Hippocampal formation (tissue), 2 donors: ENCODE data around the gene BRF1.
"Not testable (repeated sequence)": the region's sequence is repeated elsewhere in the genome, so short reads cannot be mapped to it uniquely, and the experiment has no call there.

Experiments
- DNase-seq, 2 donors: peaks; one replicate each; lab custom pipeline; 2025; lab: John Stamatoyannopoulos, UW

The BRF1 gene

DNA sequence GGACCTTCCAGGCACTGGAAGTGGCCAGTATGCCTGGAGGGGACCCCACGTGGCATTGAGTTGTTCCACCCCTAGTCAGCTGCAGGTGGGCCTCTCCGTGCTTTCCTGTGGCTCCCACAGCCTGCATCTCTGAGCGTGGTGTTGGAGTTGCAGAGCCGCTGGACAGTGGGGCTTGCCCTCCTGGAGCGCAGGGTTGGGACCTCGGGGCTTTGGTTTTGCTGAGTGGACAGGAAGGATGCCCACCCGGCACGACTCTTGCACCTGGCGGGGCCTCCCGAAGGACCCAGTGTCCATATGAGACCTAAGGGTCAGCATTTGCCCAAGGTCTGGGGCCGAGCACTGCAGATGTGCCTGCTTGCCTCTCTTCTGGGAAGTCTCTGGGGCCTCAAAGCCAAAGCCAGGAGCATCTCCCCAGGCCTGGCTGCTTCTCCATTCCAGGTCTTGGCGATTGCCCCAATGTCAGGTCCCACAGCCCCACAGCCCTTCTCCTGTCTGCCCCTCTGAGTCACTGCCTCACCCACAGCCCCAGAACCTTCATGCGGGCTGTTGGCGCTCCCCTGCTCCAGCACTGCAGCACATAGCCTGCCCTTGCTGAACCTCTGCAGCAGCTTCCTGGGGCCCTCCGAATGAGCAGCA lies 15.3 kb upstream of the BRF1 start:
- DNase-seq, result no peak

DNA sequence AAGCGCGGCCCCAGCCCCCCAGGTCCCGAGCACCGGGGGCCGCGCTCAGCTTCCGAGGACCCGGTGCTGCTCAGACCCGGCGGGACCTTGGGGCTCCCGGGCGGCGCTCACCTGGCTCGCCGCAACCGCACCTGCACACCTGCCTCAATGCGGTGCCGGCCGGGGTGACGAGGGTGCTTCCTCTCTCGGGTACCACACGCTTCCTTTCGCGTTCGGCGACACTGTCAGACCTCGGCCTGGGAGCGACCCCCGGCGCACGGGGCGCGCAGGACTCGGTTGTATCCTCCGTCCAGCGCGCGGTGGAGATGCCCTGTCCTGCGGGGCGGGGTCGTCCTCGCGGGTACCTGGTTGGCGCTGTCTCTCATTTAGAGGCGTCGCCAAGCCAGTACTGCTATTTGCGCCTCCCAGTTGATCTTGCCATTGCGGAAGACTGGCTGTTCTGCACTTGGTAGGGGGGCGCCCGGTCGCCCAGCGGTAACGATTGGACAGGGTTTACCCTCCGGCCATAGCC lies 14.5 kb upstream of the BRF1 start:
- DNase-seq, result no peak

DNA sequence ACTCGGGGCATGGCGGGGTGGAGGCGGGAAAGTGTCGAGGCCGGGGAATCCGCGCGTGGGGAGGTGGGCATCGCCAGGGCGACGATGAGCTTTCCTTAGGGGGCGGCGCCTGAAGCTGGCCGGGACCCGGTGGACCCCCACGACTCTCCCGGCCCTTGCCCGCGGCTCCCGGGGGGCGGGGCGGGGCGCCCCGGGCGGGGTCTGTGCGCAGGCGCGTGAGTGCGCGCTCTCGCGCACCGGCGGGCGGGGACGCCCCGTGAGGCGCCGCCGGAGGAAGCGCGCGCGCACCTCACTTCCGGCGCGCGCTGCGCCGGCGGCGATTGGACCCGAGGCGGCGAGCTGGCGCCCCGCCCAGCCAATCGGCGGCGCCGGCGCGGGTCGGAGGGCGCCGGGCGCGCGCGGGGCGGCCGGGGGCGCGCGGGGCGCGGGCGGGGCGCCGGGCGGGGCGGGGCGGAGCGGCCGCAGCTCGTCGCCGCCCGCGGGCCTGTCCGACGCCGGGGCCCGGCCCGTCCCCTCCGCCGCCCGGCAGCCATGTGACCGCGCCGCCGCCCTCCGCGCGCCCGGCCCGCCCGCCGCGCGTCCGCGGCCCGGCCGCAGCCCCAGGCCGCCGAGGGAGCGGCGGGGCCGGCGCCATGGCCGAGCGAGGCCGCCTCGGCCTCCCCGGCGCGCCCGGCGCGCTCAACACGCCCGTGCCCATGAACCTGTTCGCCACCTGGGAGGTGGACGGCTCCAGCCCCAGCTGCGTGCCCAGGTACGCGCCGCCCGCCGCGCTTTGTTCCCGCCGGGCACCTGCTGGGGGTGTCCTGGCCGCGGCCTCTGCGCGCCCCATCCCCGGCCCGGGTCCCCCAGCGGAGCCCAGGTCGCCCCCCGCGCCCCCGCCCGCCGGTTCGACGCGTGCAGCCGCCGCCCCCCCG lies 13.7 kb upstream of the BRF1 start, which contains the start of gene PACS2:
Gene PACS2, plus strand, starts transcription at position 462 of the 914 bp plus-strand sequence. Its CDS starts 171 bp downstream, at position 633.
- peak; percentile 50 to 65 for DNase-seq

DNA sequence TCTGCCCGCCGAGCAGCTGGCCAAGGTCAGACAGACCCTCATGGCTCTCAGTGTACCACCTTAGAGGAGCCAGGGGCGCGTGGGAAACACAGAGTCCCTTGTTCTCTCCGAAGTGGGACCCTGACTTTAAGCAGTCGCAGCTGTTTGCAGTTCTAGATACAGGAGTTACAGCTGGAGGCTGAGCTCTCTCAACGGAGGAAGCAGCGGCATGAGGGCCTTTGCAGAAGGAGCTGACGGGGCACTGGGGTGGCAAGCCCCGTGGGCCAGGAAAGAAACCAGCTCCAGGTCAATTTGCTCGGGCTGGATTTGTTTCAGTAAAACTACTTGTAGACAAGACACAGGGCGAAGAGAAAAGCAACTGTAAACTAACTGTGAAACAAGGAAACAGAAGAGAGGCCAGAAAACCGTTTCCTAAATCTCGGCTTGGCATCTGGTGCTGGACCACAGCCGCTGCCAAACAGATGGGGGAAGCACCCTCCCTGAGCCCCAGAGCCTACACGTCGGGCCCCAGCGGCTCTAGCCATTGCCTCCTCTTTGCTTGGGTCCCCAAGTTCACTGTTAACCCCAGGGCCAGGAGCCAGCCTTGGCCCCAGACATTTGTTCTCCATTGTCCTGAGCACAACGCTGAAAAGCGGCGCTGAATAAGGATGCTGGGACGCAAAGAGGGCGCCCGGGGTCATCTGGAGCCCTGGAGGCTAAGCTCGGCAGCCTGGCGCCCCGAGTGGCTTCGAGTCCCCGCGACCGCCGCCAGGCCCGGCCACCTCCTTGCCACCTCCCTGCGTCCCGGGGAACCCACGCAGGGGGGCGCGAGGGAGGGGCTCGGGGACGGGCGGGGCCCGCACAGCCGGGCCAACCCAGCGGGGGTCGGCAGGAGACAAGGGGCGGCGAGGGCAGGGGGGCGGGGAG lies 12.8 kb upstream of the BRF1 start:
- DNase-seq, result peak in 1 of 2 donors; percentile 31

DNA sequence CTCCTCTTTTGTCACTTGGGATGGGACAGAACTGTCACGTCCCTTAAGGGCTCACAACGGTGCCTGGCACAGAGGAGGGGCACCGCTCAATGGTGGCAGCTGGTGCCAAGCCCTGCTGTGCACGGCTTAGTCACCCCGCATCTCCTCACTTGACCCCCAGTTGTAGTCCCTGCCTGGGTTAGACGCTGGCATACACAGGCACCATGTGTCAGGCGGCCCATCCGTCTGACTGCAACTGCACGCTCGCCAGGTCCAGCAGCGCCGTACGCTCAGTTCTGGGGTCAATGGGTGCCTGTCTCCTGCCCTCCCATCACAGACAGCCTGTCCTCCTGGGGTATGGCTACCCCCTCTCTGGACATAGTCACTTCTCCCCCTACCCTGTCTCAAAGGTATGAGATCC lies 12.2 kb upstream of the BRF1 start:
- peak; percentile 54 to 63 for DNase-seq

DNA sequence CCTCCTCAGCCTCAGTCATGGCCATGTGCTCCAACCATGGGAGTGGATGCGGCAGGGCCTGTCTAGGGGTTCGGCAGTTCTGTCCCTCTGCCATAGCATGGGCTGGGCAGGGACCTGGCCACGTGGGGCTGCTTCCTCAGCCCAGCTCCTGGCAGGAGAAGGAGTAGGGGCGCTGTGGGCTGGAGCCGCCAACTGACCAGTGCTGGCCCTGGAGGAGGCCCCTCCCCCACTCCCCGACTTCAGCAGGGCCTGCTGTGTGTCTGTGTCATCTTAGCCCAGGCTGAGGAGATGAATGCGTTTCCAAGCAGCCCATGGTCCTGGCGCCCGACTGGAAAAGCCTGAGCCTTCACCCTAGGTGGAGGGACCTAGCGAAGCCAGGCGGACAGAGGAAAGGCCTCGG lies 11.0 kb upstream of the BRF1 start:
- peak in 1 of 2 donors; percentile 28 for DNase-seq

DNA sequence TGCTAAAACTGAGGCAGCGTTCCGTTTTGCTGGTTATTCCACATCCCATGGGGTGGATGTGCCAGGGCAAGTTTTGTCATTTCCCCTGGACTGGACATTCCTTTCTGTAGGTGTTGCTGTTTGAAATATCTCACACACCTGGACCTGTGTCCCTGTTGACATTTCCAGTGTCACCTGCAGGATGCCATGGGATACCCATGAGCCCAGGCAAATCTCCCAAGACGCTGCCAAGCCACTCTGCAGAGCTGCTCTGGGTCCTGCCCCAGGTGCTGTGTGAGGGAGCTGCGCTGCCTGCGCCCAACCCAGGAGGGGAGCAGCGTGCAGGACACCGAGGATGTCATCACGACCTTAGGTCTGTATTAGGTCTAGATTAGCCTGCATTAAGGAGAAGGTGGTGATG lies 8.6 kb upstream of the BRF1 start:
- DNase-seq, result no peak

DNA sequence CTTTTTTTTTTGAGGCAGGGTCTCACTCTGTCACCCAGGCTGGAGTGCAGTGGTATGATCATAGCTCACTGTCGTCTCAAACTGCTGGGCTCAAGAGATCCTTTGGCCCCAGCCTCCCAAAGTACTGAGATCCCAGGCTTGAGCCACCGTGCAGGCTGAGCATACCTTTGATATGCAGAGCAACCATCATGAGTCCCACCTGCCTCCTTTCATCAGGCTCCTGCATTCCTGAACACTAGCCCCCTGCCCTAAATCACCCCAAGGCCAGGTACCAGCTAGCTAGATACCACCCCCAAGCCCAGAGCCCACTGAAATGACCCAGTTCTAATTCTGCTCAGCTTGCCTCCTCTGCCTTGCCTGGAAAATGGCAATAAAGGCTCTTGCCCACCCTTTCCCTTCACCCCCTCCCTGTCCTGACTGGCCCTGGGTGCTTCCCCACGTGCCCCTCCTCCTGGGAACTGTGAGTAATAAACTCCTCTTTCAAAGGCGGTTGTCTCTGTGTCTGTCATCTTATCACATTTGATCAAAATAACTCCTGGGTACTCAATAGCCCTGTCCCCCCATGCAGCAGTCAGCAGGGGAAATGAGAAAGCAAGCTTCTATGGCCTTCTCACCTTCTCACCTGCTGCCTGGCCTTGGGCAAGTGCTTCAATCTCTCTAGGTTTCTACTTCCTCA lies 6.4 kb upstream of the BRF1 start:
- DNase-seq, result no peak

DNA sequence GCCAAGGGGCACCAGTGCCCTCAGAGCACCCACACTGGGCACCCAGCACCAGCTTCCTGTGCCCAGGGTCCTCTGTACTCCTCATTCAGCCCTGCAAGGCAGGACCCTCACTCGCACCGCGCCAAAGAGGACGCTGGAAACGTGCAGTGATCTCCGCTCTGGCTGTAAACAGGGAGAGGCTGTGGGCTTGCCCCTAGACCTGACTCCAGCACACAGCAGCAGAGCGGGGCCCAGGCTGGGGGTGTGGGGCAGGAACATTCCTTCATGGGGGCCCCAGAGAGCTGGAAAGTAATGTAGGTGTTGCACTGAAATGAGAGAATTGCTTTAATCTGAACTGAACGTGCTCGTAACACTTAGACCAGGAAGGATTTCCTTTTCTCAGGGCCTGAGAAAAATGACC lies 5.0 kb upstream of the BRF1 start:
- DNase-seq, result no peak

DNA sequence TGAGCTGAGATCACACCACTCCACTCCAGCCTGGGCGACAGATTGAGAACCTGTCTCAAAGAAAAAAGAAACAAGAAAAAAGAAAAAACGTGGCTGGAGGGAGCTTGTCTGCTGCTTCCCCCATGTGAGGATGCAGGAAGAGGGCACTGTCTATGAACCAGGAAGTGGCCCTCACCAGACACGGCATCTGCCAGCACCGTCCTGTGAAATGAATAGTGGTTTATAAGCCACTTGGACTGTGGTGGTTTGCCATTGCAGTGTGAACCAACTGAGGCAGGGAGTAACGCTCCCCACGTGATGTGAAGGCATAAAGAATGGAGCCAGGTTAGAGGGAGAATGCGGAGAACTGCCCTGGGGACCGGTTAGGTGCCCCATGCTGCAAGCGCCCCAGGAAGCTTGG lies 4.5 kb upstream of the BRF1 start:
- no peak for DNase-seq

DNA sequence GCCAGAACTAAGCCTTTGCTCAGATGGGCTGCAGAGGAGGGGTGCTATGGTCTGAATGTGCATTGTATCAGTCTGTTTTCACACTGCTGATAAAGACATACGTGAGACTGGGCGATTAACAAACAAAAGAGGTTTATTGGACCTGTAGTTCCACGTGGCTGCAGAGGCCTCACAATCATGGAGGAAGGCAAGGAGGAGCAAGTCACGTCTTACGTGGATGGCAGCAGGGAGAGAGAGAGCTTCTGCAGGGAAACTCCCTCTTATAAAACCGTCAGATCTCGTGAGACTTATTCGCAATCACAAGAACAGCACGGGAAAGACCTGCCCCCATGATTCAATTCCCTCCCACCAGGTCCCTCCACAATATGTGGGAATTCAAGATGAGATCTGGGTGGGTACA lies 3.8 kb upstream of the BRF1 start:
- DNase-seq, result no peak

DNA sequence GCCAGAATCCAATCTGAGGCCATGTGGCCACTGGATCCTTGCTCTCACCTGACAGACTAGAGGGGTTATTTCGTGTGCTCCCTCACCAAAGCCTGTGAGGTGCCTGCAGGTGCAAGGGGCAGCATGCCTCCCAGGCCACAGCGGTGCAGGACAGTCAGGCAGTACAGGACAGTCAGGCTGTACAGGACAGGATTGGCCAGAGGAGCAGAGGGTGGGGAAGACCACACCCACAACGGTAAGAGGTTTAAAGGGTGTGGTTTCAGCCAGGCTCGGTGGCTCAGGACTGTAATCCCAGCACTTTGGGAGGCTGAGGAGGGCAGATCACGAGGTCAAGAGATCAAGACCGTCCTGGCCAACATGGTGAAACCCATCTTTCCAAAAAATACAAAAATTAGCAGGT lies 3.1 kb upstream of the BRF1 start:
- no peak for DNase-seq

DNA sequence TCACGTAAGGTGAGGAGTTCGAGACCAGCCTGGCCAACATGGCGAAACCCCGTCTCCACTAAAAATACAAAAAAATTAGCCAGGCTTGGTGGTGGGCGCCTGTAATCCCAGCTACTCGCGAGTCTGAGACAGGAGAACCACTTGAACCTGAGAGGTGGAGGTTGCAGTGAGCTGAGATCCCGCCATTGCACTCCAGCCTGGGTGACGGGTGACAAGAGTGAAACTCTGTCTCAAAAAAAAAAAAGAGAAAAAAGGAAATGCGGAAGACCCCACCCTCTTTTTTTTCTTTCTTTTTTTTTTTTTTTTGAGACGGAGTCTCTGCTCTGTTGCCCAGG lies 1.1 kb upstream of the BRF1 start:
- not testable (repeated sequence) for DNase-seq

DNA sequence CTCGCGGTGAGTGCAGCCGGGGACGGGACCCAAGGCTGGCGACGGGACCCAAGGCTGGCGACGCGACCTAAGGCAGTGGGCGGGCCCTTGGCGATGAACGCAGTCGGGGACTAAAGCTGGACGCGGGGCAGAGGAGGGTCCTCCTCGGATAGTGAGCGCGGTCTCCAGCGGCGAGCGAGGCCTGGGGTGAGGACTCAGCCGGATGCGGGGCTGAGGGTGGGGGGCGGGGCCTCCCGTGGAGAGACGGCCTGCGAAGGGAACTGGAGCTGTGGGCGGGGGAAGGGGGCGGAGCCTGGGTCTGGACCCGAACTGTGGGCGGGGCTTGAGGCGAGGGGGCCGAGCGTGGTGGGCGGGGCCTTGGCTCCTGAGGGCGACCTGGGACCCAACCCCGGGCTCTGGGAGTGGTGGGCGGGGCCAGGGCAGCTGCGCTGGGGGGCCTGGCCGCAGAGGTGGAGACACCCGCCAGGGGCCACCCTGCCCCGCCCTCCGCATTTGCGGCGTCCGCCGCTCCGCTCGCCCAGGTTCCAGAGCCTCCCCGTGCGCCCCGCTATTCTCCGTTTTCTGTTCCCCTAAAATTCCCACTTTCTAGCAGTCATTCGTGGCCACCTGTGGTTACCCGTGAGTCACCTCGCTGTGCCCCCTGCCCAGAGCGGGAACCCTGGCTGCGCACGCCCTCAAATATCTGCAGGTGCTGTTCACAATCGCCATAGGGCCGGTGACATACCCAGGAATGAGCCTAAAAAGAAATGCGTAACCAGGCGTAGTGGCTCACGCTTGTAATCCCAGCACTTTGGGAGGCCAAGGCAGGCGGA lies 508 bp upstream of the BRF1 start:
- peak; percentile 87 to 98 for DNase-seq

DNA sequence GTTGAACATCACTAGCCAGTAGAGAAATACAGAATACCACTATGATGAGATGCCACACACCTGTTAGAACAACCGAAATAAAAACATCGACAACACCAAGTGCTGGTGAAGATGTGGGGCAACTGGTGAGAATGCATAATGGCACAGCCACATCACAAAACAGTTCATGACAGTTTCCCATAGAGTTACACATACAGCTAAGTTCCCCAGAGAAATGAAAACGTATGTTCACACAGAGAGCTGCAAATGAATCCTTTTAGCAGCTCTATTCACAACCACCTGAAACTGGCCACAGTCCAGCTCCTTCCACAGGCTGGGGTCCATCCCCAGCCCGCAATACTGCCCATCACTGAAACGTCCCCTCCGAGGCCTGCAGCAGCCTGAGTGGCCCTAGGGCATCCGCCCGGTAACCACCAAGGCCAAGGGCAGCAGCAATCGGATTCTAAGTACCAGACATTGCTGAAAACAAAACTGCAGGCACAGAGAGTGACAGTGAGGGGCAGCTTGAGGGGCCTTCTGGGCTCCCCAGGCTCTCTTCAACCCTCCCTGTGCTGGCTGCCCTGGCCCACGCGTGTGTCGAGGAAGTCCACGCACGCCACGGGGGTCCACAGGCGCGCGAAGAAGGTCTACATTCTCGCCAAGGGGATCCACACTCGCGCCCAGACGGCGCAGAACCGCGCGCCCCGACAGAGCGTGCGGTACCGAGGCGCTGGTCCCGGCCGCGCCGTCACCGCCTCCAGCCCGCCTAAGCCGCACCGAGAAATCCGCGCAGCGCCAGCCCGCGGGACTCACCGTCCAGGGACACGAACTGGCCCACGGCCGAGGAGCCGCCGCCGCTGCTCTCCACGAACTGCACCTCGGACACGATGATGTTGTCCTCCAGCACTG lies 903 bp downstream of the BRF1 start:
- DNase-seq, result no peak

DNA sequence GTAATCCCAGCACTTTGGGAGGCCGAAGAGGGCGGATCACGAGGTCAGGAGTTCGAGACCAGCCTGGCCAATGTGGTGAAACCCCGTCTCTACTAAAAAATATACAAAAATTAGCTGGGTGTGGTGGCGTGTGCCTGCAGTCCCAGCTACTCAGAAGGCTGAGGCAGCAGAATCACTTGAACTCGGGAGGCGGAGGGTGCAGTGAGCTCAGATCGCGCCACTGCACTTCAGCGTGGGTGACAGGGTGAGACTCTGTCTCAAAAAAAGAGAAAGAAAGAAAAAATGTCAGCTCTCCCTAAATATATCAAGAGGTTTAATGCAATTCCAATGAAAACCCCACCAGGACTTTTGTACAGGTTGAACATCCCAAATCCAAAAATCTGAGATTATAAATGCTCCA lies 3.5 kb downstream of the BRF1 start:
- DNase-seq, result not testable (repeated sequence)

DNA sequence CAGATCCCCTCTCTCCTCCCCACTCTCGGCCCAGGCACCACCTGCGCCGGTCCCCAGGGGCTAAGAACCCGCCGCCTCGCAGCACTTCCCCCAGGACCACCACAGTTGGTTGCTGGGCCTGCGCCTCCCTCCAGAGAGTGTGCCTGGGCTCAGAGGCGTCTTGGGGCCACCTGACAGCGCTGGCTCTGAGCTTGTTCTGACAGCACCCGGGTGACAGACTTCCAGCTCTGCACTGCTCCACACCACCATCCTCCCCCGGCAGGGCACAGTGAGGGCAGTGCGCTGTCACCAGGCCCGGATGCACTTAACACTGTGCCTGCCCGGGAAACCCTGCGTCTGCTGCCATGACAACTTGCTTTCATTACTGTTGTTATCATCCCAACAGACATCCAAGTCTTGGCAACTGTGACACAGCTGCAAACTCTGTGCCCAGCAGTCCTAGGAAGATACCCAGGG lies 6.6 kb downstream of the BRF1 start:
- peak; percentile 26 to 45 for DNase-seq

DNA sequence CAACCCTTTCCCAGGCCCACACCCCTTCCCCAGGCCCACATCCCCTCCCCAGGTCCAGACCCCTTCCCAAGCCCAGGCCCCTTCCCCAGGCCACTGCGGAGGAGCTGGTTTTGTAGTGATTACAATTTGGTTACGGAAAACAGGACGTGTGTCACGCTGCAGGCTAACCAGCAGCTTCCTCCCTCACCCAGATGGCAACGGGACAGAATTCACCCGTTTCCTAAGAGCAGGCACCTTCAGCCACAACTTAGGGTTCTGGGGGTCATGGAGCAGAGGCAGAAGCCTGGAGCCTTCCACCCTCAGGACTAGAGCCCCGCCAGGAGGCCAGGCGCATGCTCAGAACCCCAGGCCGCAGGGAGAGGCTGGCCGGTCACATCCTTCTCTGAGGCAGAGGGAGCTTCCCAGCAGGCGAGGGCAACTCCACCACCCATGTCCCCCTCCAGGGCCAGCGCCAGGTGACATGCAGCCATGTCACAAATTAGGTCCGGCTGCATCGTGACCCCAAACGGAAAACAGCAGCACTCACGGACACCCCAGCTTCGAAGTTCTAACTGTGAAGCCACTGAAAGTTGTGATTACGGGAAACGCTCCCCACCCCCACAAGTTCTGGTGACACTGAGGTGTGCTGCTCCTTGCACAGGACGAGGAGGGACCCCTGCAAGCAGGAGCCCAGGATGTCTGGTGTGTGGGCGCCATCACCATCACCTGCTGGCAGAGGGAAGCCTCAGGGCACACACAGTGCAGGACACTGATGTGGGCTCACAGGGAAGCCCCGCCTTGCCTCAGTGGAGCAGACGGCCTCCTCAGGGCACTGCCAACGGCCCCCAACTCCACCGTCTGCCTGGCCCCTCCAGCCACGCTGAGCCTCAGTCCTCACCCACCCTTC lies 7.7 kb downstream of the BRF1 start:
- no peak for DNase-seq
